Panc1 (cell line): ENCODE measurements around the gene HNRNPR. TPM values are rescaled to one million over a fixed set of nuclear protein-coding genes. Genes with fewer than 3 reads are reported as not detected.

Experiments
- ATAC-seq: fragments of 200-7000 bp; cut with Tn5 transposase; 2 replicates; pipeline ENCODE4 v1.9.1; 2020; ENCODE audit warnings: mild to moderate bottlenecking, moderate library complexity
- BruUV-seq: library from RNA; stranded (reverse); fragments of 400-500 nt; replicated peaks from 2 replicates; lab custom pipeline; 2021; lab: Mats Ljungman, UMichigan
- CTCF ChIA-PET: fragments of 300-600 bp; sonication (Branson Sonifier 250); formaldehyde crosslinking; loops from one replicate; lab custom pipeline; 2022; ENCODE audit warnings: antibody characterized with exemption; lab: Charles Lee
- POLR2A ChIA-PET: fragments of 300-600 bp; sonication (Branson Sonifier 250); formaldehyde crosslinking; loops from one replicate; lab custom pipeline; 2022; ENCODE audit warnings: antibody characterized with exemption; lab: Charles Lee
- DNase-seq: peaks from one replicate; pipeline ENCODE4 v3.0.0-alpha.2; 2010; ENCODE audit warnings: low read depth, low spot score
- H3K27ac ChIP-seq: 2 replicates; pipeline ENCODE4 v1.5.1; 2011; ENCODE audit warnings: mild to moderate bottlenecking, low read length, inconsistent platforms
- H3K27me3 ChIP-seq: fragments of 200-500 bp; sonication (Bioruptor generic); 2 replicates; pipeline ENCODE4 v1.6.0; 2014; ENCODE audit warnings: low read length, inconsistent platforms; ENCODE audit not compliant: control insufficient read depth, insufficient read depth
- H3K36me3 ChIP-seq: fragments of 200-500 bp; sonication (Bioruptor generic); 2 replicates; pipeline ENCODE4 v1.5.1; 2014; ENCODE audit warnings: inconsistent platforms, mild to moderate bottlenecking, low read length, moderate library complexity; ENCODE audit not compliant: control insufficient read depth, insufficient read depth
- H3K4me1 ChIP-seq: 2 replicates; pipeline ENCODE4 v1.5.1; 2011; ENCODE audit warnings: inconsistent platforms, mild to moderate bottlenecking, low read length, moderate library complexity; ENCODE audit not compliant: control insufficient read depth, insufficient read depth
- H3K4me3 ChIP-seq, 2 experiments: 2 replicates each; pipeline ENCODE4 v1.5.1; 2011 to 2012; ENCODE audit warnings: low read depth in 2 of 2, low read length in 2 of 2, mild to moderate bottlenecking in 2 of 2, inconsistent platforms in 1 of 2, moderate library complexity in 1 of 2
- H3K9me3 ChIP-seq: fragments of 200-500 bp; sonication (Bioruptor generic); 2 replicates; pipeline ENCODE4 v1.5.1; 2014; ENCODE audit warnings: low read depth, mild to moderate bottlenecking, inconsistent platforms, low read length, moderate library complexity; ENCODE audit not compliant: control insufficient read depth, insufficient read depth
- POLR2AphosphoS5 ChIP-seq: IDR thresholded peaks from 2 replicates; pipeline ENCODE4 v1.6.1; 2012; ENCODE audit warnings: mild to moderate bottlenecking, low read depth, low read length, moderate library complexity
- SIN3A ChIP-seq: IDR thresholded peaks from 2 replicates; pipeline ENCODE4 v1.6.1; 2012; ENCODE audit warnings: low read depth, mild to moderate bottlenecking, low read length, moderate library complexity, borderline replicate concordance; ENCODE audit not compliant: insufficient read depth
- TCF7L2 ChIP-seq: IDR thresholded peaks from 2 replicates; pipeline ENCODE4 v1.6.1; 2011; ENCODE audit warnings: mild to moderate bottlenecking, low read depth, low read length, inconsistent platforms
- in situ Hi-C: cut with HindIII; loops from 2 replicates; pipeline ENCODE4 v1.10.0; 2016; ENCODE audit warnings: low sequenced_read_pairs, low pct_unique_long_range_greater_than_20kb
- intact Hi-C: fragments of 100-400 bp; cut with micrococcal nuclease; formaldehyde crosslinking; loops from one replicate; pipeline ENCODE4 v1.10.0; 2022; ENCODE audit not compliant: unreplicated experiment
- total RNA-seq: library from RNA; stranded (reverse); gene quantifications from one replicate; pipeline ENCODE4 v1.2.1, GENCODE V29; 2021; ENCODE audit not compliant: unreplicated experiment
- TF ChIP-seq, protein P1 (sequence below), 2 experiments: IDR thresholded peaks; 2 replicates each; pipeline ENCODE4 v1.6.1; 2011 to 2012; ENCODE audit warnings: low read depth in 2 of 2, control low read depth in 1 of 2, low read length in 1 of 2, mild to moderate bottlenecking in 1 of 2, moderate library complexity in 1 of 2; ENCODE audit not compliant: insufficient read depth in 1 of 2
- TF ChIP-seq, protein P2 (sequence below): fragments of 450-650 bp; IDR thresholded peaks from 2 replicates; pipeline ENCODE4 v1.5.1; 2017; ENCODE audit warnings: mild to moderate bottlenecking

Gene HNRNPR
- total RNA-seq, 1 experiment from 2014 or later, result 173 TPM

DNA sequence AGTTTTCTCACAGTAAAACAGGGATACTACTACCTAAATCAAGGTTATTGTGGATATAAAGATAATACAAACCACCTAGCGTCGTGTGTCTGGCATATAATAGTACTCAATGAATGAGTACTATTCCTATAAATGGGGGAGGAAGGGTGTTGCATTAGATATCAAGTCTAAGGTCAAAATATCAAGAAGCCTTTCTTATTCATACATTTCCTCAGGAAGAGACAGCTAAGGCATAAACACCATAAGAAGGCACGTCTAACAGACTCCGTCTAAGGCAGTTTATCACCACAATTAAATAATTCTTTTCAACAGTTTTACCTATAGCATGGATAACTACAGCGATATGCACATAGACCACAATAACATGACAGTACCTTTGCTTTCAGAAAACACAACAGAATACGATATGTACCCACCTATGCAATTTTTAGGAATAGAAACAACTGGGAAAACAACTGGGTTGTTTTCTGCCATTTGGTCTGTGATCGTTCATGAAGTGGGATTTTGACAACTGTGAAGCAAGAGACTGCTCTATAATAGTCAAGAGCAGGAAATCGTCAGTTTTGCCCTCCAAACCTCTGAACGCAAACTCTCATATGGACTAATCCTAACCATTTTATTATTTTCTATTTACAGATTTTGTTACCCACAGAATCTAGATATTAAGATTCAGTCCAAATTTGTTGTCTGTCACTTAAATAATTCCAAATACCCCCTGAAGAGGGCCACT is 53.1 kb downstream of the HNRNPR start:
- POLR2A ChIA-PET, result no interaction called here
- no TSS peak for BruUV-seq
- TF ChIP-seq, protein P1, sequence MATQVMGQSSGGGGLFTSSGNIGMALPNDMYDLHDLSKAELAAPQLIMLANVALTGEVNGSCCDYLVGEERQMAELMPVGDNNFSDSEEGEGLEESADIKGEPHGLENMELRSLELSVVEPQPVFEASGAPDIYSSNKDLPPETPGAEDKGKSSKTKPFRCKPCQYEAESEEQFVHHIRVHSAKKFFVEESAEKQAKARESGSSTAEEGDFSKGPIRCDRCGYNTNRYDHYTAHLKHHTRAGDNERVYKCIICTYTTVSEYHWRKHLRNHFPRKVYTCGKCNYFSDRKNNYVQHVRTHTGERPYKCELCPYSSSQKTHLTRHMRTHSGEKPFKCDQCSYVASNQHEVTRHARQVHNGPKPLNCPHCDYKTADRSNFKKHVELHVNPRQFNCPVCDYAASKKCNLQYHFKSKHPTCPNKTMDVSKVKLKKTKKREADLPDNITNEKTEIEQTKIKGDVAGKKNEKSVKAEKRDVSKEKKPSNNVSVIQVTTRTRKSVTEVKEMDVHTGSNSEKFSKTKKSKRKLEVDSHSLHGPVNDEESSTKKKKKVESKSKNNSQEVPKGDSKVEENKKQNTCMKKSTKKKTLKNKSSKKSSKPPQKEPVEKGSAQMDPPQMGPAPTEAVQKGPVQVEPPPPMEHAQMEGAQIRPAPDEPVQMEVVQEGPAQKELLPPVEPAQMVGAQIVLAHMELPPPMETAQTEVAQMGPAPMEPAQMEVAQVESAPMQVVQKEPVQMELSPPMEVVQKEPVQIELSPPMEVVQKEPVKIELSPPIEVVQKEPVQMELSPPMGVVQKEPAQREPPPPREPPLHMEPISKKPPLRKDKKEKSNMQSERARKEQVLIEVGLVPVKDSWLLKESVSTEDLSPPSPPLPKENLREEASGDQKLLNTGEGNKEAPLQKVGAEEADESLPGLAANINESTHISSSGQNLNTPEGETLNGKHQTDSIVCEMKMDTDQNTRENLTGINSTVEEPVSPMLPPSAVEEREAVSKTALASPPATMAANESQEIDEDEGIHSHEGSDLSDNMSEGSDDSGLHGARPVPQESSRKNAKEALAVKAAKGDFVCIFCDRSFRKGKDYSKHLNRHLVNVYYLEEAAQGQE (IDR thresholded peaks at IDR 0.05; ENCODE audit: insufficient read depth in 1 of 2, low read depth in 2 of 2, low read length in 1 of 2), result no peak
- TF ChIP-seq POLR2AphosphoS5, result no peak
- no peak for TF ChIP-seq SIN3A
- TF ChIP-seq, protein P2, sequence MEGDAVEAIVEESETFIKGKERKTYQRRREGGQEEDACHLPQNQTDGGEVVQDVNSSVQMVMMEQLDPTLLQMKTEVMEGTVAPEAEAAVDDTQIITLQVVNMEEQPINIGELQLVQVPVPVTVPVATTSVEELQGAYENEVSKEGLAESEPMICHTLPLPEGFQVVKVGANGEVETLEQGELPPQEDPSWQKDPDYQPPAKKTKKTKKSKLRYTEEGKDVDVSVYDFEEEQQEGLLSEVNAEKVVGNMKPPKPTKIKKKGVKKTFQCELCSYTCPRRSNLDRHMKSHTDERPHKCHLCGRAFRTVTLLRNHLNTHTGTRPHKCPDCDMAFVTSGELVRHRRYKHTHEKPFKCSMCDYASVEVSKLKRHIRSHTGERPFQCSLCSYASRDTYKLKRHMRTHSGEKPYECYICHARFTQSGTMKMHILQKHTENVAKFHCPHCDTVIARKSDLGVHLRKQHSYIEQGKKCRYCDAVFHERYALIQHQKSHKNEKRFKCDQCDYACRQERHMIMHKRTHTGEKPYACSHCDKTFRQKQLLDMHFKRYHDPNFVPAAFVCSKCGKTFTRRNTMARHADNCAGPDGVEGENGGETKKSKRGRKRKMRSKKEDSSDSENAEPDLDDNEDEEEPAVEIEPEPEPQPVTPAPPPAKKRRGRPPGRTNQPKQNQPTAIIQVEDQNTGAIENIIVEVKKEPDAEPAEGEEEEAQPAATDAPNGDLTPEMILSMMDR, result no peak
- TF ChIP-seq TCF7L2, result no peak
- H3K4me3 ChIP-seq, result no peak overlapping the region
- H3K36me3 ChIP-seq, result peaks cover 30% of the 10 kb centered on the region
- ATAC-seq (no peak), DNase-seq (no peak)
- H3K4me1 ChIP-seq, result no peaks in the 10 kb centered on the region
- intact Hi-C loops (no loop called here), in situ Hi-C loops (no loop called here)
- CTCF ChIA-PET, result no interaction called here
- H3K9me3 ChIP-seq, result no peaks in the 10 kb centered on the region
- H3K27me3 ChIP-seq, result no peaks in the 10 kb centered on the region
- H3K27ac ChIP-seq, result no peak overlapping the region

DNA sequence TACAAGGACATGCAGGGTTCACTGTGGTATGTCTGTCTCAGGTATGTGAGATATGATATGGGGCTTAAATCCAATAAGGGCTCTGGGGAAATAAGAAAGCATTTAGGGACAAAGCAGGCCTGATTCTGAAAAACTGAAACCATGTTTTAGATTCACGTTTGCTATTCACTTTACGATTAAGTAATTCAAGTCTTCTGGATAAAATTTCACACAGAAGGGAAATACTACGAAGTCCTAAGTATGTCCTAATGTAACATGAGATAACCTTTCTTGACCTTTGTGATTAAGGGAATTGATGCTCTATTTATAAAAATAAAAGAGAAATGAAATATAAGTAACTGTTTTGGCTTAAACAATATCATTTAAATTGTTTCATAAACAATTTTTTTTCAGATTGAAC is 55.4 kb downstream of the HNRNPR start:
- Histone ChIP-seq H3K4me3 (no peak overlapping the region), H3K27me3 (no peaks in the 10 kb centered on the region), H3K27ac (no peak overlapping the region), H3K36me3 (peaks cover 34% of the 10 kb centered on the region), H3K9me3 (no peaks in the 10 kb centered on the region), H3K4me1 (peaks cover 9% of the 10 kb centered on the region)
- ATAC-seq, result no peak
- ChIA-PET POLR2A (no interaction called here), CTCF (no interaction called here)
- in situ Hi-C loops, result no loop called here
- intact Hi-C loops, result no loop called here
- TF ChIP-seq, protein P1 (IDR thresholded peaks at IDR 0.05; ENCODE audit: insufficient read depth in 1 of 2, low read depth in 2 of 2, low read length in 1 of 2), result no peak
- TF ChIP-seq SIN3A (no peak), TCF7L2 (no peak), POLR2AphosphoS5 (no peak)
- TF ChIP-seq, protein P2, result no peak
- BruUV-seq, result no TSS peak
- DNase-seq, result no peak
